GM10847 (cell line): Measurements from ENCODE around the gene GALNT5.

ENCODE experiments used
- POLR2A ChIP-seq: IDR thresholded peaks from 2 replicates; pipeline ENCODE4 v1.6.1; 2011; ENCODE audit not compliant: insufficient read length; ENCODE audit errors: extremely low read depth

The GALNT5 gene

DNA sequence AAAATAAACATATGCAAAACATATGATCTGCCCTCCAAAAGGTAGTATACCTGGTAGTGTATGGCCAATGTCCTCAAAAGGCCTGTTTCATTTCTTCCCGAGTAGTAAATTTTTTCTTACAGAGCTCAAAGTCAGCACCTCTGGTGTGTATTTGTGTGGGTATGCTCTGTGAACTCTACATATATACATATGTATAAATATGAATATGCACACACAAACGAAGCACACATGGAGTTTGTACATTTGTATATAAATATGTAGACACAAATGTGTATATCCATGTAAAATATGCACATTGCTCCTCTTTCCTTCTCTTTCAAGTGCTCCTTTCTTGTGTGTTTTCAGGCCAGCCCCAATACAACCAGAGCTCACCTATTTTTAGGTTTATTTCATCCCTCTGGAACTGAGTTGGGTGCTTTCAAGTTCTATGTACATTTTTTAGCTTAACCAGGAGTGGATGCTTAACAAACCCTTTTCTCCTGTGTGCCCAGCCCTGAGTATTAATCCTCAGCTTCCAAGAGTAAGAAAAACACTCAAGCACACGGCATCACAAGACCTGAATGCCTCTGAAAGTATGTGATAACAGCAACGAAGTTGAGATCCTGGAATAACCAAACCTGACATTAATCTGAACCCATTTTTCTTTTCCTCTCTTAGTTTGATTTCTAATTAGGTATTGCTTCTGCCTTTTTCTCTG is 12.2 kb upstream of the GALNT5 start:
- no peak for TF ChIP-seq POLR2A

DNA sequence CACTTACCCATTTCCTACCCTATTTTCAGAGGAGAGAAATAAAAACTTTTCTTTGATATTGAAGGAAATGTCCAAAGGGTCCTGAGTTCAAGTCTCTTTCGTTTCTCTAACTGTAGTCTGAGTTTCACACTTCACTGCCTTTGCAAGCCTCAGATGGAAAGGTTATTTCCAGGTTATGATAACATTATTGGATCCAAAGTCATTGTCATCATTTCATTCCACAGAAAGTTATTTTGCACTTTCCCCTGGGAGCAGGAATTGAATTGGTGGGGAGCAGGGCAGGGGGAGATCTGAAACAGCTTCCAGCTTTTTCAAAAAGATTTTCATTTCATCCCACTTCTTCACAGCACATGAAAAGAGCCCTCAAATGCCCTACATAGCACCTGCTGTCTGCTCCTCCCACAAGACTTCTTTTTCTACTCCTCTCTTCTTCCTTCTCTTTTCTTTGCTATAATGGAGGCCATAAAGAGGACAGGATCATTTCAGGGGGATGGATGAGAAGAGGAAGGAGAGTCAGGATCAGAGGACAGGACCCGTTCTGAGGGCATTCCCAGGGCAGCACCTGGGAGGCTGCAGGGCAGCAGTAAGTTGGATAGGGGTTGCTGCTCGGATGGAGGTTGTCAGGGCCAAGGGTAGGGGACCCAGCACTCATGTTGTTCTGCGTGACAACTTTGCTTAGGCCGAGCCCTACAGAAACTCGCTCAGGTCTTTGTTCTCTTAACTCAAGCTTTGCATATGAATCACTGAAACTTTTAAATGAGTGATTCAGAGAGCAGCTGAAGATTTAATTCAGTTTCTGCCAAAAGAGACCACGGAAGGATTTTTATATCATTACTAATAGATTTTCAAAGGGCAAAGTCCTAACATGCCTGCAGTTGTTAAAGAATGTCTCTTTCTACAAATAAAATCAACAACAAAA is 11.4 kb upstream of the GALNT5 start:
- TF ChIP-seq POLR2A = no peak

DNA sequence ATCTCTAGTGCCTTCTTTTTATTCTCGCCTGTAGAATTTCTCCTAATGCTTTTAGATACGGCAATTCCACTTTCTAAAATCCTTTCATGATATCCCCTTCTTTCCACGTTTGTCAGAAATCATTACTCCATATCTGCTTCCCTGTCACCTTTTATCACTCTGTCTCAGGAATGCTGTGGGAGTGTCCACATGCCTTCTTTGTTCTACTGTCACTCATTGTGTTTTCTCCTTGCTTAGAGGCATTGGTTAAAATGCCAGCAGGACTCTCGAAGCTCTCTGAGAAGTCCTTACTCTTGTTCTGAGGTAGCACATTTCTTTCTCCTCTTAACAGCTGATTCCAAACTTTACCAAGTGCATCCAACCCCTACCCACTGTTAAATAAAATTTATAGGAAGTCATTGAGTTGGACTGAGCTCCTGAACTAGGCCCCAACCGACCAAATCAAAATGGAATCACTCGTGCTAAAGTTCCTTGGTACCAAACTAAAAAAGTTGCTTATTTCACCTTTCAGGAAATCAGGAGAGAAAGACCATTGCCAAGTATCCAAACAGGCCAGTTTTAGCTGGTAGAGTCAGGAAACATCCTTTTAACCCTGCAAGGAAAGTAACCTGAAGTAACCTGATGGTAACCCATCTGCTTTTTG is 10.6 kb upstream of the GALNT5 start:
- TF ChIP-seq POLR2A = no peak

DNA sequence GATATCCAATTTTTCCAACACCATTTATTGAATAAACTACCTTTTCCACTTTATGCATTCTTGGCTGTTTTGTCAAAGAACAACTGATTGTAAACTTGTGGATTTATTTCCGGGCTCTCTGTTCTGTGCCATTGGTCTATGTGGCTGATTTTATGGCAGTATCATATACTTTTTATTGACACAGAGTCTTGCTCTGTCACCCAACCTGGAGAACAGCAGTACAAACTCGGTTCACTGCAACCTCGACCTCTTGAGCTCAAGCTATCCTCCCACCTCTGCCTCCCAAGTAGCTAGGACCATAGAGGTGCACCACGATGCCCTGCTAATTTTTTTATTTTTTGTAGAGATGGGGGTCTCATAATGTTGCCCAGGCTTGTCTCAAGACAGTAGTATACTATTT is 6.7 kb upstream of the GALNT5 start:
- no peak for TF ChIP-seq POLR2A

DNA sequence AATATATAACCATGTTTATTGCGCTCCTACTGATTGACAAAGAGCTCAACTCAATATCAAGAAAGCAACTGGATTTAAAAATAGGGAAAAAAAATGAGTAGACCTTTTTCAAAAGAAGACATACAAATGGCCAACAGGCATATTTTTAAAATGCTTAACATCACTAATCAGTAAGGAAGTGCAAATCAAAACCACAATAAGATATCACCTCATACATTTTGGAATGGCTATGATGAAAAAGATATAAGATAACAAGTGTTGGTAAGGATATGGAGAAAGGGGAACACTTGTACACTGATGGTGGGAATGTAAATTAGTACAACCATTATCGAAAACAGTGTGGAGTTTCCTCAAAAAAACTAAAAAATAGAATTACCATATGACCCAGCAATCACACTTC is 5.6 kb upstream of the GALNT5 start:
- no peak for TF ChIP-seq POLR2A

DNA sequence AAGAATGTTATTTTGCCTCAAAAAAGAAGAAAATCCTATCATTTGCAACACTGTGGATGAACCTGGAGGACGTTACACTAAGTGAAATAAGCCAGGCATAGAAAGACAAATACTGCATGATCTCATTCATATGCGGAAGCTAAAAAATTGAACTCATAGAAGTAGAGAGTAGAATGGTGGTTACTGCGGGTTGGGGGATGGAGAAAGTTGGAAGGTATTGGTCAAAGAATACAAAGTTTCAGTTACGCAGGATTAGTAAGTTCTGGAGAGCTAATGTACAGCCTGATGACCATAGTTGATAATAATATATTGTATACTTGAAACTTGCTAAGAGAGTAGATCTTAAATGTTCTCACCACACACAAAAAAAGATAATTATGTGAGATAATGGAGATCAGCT is 5.0 kb upstream of the GALNT5 start:
- no peak for TF ChIP-seq POLR2A

DNA sequence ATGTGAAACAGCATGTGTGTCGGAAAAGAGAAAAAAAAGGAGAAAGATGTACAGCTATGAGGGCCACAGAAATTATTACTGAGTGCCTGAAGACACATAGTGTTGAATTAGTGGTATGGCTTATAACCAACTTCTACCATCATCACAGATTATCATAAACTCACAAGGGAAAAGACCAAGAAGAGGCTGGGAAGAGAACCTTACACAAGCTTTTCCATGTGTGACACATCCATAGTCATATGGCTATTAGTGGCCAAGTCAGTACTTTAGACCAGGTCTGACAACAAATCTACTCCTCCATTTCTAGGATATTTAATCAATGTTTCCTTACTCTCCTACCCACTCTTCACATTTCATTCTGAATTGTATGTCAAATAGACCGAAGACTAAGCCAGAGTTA is 3.5 kb upstream of the GALNT5 start:
- no peak for TF ChIP-seq POLR2A

DNA sequence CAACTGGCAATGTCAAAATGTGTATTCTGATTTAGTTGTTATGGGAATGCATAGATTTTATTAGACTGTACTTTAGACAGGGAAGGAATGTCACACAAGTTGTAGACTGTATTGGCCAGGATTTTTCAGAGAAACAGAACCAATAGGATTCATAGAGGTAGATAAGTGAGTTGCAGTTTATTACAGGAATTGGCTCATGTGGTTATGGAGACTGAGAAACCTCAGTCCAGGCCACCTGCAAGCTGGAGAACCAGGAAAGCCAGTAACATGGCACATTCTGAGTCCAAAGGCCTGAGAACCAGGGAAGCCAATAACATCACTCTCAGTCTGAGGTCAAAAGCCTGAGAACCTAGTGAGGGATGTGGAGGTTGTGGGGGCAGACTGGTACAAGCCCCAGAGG is 1.8 kb upstream of the GALNT5 start:
- TF ChIP-seq POLR2A = no peak

DNA sequence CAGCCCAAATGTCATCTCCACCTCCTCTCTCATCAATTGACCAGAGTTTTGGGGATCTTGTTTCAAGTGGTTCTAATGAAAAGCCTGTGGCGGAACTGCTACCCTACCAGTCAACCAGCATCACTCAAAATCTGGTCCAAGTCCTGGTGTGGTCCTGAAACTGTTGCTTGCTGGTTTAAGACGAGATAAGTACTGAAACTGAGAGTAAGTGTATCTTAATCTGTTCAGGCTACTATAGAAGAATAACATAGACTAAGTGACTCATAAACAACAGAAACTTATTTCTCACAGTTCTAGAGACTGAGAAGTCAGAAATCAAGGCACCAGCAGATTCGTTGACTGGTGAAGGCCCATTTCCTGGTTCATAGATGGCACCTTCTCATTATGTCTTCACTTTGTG is 879 bp upstream of the GALNT5 start:
- no peak for TF ChIP-seq POLR2A

DNA sequence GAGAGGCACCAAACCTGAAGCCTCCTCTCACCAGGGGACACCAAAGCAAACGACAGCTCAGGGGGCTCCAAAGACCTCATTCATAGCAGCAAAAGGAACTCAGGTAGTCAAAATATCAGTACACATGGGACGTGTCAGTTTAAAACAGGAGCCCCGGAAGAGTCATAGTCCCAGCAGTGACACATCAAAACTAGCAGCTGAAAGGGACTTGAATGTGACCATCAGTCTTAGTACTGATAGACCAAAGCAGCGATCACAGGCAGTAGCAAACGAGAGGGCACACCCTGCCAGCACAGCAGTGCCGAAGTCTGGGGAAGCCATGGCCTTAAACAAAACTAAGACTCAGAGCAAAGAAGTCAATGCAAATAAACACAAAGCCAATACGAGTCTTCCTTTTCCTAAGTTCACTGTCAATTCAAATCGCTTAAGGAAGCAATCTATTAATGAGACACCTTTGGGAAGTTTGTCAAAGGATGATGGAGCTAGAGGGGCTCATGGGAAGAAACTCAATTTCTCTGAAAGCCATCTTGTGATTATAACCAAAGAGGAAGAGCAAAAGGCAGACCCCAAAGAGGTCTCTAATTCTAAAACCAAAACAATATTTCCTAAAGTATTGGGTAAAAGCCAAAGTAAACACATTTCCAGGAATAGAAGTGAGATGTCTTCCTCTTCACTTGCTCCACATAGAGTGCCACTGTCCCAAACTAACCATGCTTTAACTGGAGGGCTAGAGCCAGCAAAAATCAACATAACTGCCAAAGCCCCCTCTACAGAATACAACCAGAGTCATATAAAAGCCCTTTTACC is 1.2 kb downstream of the GALNT5 start:
- TF ChIP-seq POLR2A = no peak

DNA sequence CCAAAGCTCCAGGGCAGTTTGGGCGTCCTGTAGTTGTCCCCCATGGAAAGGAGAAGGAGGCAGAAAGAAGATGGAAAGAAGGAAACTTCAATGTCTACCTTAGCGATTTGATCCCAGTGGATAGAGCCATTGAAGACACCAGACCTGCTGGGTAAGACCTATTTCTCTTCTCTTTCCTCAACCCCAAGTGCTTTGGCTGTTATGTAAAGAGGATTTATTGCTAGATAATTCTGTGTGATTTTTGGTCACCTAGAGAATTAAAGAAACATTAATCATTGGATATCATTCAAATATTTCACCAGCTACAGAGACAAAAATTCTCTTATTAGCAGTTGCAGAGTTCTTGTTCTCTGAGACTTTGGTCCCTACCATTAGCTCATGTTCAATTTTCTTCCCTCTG is 1.9 kb downstream of the GALNT5 start:
- TF ChIP-seq POLR2A = no peak

DNA sequence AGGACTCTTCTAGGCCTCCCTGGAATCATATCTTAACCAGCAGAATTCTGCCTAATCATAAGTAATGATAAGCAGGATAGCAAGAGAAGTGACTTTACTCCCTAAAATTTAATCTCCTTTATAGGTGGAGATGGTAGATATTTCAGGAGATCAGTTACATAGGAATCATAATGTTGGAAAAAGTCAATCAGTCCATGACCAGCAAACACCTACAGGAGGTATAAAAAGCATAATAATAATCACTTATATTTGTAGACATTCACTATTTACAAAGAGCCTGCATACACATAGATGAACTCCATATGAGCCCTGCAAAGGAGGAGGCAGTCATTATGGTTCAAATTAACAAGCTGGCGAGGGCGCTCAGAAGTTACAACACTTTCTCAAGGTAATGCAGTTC is 2.5 kb downstream of the GALNT5 start:
- no peak for TF ChIP-seq POLR2A

DNA sequence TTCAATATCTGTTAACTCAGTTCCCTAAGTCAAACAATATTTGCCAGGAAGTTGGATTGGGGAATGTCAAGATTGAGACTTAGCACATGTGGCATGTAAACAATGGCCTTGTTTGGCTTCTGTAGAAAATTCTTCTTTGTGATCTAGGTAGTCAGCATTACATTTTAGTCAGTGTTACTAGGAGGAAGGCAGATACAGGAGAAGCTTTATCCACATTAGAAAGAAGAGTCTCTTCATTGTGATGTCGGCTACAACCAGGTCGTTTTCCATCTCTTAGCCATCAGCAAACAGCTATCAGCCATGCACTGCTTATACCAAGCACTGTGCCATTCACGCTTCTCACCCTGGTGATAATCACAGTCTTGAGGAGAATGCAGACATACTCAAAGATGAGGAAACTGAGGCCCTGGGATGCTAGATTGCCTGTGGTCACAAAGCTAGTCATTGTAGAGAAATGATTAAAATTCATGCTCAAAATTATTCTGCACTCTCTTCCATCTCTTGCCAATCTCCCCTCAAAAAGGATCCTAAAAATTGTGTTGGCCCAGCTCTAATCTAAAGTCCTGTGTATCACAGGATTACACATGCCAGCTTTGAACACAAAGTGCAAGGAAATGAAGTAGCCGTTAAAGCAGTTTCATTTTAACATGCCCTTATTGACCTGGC is 3.2 kb downstream of the GALNT5 start:
- no peak for TF ChIP-seq POLR2A

DNA sequence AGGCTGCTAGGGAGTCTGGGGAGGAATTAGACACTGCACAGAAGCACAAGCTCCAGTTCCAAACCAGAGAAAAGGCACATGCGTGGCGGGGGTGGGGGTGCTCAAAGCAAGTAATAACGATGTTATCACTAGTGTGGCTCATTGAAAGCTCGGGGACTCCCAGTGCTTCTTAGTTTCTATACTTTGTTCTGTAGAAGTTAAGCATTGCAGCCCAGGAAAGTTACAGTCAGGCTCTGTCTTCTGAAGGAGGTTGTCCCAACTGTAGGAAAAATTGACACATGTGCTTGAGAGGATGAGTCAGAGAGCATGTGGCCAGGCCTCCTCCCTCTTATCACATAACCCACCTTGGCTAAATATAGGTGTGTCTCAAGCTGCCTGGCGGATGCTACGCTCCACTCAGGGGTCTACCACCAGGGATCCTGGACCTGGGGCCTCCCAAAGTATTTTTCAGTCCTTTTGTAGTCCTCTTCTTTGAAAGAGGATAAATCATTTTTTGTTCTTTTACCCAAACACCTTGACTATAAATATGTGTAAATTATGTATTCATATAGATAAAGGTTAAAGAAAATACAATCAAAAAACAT is 3.8 kb downstream of the GALNT5 start:
- no peak for TF ChIP-seq POLR2A

DNA sequence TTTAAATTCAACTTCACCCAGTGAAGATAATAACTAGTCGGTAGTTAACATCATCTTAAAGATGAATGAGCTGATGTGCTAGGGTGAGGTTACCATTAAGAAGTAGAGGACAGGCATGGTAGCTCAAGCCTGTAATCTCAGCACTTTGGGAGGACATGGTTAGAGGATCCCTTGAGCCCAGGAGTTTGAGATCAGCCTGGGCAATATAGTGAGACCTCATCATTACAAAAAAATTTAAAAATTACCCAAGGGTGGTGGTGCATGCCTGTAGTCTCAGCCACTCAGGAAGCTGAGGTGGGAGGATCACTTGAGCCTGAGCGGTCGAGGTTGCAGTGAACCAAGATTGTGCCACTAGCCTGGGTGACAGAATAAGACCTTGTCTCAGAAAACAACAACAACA is 4.7 kb downstream of the GALNT5 start:
- TF ChIP-seq POLR2A = no peak

DNA sequence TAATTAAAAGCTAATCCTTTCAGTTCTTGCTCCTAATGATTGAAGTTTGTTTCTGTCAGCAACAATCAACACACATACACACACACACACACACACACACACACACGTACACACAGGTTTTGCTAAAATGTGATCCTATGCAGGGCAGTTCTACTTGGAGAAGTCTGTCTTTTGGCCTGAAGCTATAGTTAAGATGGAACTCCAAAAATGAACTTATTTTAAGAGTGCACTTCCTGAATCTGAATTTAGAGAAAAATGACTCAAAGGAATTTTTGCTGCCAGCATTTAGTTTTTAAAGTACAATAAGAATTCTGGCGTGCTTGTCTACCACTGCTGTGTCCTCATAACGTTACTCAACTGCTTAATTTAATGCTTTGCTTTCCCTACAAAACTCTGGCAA is 6.6 kb downstream of the GALNT5 start:
- TF ChIP-seq POLR2A = no peak
